ENCODE data around the gene TPM1.
"Not testable (repeated sequence)": the region's sequence is repeated elsewhere in the genome, so short reads cannot be mapped to it uniquely, and the experiment has no call there.

TPM1 gene

DNA sequence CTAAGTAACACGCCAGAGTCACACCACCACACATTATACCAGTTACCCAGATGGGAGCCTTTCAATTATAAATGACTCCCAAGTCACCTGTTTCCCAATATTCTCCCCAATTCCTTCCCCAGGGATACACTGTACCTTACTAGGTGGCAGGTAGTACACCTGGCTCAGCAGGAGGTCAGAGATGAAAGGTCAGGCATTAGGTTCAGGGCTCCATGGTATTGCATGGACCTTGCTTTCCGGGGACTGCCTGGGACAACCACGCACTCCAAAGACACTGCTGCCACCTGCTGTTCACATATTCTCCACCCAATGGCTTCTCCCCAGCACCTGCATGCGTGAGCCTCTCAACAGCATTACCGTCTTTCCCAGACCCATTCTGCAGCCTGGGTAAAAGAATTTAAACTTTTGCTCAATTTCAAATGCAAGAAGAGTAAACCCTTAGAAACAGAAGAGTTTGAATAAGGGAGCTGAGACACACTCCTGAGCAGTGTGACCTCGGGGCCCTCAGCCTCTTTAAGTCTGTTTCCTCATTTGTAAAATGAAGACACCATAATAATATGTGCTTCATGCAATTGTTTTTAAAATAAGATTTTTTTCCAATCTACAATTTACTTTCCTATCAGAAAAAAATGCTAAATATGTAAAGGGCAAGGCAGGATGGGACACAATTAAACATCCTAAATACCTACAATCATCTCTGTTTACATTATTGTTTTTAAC is 51.1 kb downstream of the TPM1 start:
- peak; percentile 35 to 63 for DNase-seq (ENCODE audit: low read depth in 1 of 2, low spot score in 1 of 2)

DNA sequence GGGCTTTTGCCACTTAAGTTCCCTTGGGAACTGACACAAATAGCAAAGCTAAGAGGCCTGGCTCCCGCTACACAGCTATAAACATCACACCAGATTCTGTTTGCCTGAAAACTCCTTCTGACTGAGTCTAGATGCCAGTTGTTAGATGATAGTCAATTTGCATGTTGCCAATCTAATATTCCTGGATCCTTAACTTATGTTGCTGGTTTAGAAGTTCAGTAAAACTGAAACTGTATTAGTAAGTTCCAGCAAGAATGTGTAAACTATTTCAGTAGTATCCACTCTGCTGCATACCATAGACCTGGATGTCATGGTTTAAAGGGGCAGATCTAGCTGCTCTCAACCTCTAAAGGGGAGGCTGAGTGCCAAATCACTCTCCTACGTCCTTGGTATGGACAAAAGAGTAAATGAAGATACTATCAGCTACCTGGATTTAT is 52.0 kb downstream of the TPM1 start:
- DNase-seq (ENCODE audit: low read depth in 1 of 2, low spot score in 1 of 2) = no peak

DNA sequence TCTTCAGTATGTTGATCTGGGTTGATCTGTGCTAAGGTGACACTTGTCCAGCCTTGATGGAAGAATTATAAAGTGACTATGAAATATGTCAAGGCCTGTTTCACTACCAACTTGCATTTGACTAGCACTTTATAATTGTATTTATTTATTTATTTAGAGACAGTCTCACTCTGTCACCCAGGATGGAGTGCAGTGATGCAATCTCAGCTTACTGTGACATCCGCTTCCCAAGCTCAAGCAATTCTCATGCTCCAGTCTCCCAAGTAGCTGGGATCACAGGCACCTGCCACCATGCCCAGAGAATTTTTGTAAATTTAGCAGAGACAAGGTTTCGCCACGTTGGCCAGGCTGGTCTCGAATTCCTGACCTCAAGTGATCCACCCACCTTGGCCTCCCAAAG is 53.6 kb downstream of the TPM1 start:
- DNase-seq (ENCODE audit: low read depth in 1 of 2, low spot score in 1 of 2) = no peak

DNA sequence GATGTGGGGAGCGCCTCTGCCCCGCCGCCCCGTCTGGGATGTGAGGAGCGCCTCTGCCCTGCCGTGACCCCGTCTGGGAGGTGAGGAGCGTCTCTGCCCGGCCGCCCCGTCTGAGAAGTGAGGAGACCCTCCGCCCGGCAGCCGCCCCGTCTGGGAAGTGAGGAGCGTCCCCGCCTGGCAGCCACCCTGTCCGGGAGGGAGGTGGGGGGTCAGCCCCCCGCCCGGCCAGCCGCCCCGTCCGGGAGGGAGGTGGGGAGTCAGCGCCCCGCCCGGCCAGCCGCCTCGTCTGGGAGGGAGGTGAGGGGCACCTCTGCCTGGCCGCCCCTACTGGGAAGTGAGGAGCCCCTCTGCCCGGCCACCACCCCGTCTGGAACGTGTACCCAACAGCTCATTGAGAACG is 56.4 kb downstream of the TPM1 start:
- not testable (repeated sequence) for DNase-seq (ENCODE audit: low read depth in 1 of 2, low spot score in 1 of 2)

DNA sequence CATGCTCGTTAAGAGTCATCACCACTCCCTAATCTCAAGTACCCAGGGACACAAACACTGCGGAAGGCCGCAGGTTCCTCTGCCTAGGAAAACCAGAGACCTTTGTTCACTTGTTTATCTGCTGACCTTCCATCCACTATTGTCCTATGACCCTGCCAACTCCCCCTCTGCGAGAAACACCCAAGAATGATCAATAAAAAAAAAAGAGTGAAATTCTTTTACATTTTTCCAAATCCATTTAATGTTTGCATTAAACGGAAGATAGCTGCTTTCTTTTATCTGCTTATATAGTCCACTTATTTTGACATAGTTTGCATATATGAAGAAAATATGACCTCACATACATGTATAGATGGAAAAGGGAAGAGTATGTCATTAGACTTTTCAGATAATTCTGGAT is 57.0 kb downstream of the TPM1 start:
- not testable (repeated sequence) for DNase-seq (ENCODE audit: low read depth in 1 of 2, low spot score in 1 of 2)

DNA sequence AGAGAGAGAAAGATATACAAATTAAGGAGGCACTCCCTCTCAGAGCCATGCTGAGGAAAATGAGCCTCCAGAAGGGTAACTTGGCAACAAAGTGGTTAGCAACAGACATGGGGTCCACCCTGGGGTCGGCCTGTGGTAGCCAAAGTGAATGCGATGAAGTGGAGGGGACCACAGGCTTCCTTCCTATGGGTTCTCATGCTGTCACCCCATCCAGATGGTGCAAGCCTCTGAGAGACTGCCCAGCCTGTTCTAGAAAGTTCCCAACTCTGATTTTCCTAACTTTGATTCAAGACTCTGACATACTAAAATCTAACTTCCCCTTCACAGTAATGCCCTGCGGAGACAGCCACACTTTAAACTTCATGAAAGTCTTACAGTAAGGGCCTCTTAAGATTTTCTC is 60.9 kb downstream of the TPM1 start:
- DNase-seq (ENCODE audit: low read depth in 1 of 2, low spot score in 1 of 2) = no peak

DNA sequence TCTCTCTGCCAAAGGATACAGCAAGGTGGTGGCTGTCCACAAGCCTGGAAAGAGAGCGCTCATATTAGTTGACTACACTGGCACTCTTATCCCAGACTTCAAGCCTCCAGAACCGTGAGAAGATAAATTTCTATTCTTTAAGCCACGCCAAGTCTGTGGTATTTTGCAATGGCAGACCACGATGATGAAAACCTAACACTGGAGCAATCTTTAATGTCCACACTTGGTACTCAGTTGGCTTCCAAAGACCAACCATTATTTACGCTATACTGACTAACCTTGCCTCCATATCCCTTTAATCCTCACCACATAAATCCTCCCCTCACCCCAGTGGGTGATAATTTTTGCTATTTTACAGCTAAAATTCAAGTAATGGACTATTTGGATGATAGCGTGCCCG is 62.2 kb downstream of the TPM1 start:
- no peak for DNase-seq (ENCODE audit: low read depth in 1 of 2, low spot score in 1 of 2)

DNA sequence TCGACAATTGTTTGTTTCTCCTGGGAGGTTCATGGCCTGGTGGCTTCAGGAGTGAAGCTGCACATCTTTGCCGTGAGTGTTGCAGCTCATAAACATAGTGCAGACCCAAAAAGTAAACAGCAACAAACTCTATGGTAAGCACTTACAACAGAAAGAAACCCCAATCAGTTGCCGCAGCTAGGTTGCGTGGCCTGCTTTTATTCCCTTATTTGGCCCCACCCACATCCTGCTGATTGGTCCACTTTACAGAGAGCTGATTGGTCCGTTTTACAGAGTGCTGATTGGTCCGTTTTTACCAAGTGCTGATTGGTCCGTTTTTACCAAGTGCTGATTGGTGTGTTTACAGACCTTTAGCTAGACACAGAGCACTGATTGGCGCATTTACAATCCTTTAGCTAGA is 62.8 kb downstream of the TPM1 start:
- not testable (repeated sequence) for DNase-seq (ENCODE audit: low read depth in 1 of 2, low spot score in 1 of 2)

DNA sequence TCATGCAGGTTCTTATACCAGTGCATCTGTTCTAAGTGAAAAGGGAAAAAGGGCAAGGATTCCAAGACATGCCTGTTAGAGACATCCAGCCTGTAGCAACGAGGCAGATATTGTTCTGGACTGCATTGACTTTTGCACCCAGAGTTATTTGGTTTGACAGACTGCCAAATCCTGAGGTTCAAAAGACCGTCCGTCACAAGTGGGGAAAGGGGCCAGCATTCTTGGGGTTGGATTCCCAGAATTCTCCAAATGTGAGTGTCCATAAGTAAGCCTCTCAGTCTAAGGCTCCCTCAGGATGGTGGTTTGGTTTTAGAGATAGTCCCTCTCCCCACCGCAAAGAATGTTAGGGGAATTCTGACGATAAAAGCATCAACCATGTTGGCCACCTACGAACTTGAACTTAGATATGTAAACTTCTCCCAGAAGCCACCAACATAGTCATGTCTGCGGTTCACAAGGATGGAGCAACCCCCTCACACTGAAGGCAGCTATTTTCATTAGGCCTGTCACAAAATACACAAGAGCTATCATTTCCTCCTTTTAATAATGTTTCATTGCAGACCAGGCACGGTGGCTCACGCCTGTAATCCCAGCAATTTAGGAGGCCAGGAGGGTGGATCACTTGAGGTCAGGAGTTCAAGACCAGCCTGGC is 65.5 kb downstream of the TPM1 start:
- DNase-seq (ENCODE audit: low read depth in 1 of 2, low spot score in 1 of 2) = no peak

DNA sequence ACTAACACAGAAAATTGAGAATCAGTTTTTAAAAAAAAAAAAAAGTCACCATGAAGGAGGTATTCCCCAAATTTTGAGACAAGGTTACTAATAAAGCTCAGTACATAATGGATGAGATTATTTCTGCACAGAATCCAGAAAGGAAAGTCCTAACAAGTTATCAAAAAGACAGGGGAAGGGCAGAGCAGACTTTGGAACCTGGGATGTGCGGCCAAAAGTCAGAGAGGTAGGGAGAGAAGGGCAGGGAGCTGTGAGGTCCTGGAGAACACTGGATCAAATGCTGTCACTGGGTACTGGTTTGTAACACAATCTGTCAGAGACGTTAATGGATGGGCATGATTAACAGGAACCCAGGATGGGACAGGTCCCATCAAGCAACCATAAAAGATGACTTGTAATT is 67.0 kb downstream of the TPM1 start:
- DNase-seq (ENCODE audit: low read depth in 1 of 2, low spot score in 1 of 2) = no peak

DNA sequence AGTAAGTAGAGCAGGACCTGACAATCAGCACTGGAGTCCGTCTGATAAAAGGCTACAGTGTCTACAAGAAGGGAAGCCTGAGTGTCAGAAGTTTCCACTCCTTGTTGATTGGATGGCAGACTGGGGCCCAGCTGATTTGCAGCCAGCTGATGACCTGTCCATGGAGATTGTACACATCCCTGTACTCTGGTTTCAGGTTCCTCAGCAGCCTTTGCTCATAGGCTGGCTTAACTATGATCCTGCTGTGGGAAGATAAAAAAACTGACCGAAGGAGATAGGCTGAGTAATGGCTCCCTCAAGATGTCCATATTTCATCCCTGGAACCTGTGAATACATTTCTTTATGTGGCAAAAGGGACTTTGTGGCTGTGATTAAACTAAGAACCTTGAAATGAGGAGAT is 67.4 kb downstream of the TPM1 start:
- DNase-seq (ENCODE audit: low read depth in 1 of 2, low spot score in 1 of 2) = no peak

DNA sequence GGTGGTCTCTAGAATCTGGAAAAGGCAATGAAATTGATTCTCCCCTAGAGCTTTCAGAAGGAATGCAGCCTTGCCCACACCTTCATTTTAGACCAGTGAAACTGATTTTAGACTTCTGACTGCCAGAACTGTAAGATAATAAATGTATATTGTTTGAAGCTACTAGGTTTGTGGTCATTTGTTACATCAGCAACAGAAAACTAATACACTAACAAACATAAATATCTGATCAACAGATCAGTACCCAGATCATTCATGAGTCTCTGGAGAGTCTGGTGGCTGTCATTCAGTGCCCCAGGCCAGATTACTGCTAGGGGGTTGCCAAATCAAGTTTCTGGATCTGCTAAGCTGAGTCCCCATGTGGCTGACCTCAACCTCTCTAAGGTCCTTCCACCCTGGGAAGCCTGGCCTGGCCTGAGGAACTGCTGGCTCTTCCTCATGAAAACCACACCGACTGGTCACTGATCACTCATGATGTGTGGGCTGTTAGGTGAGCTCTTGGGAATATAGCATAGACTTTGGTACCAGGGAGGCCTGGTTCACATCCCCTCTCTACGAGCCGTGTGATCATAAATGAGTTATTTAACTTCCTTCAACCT is 68.0 kb downstream of the TPM1 start:
- no peak for DNase-seq (ENCODE audit: low read depth in 1 of 2, low spot score in 1 of 2)

DNA sequence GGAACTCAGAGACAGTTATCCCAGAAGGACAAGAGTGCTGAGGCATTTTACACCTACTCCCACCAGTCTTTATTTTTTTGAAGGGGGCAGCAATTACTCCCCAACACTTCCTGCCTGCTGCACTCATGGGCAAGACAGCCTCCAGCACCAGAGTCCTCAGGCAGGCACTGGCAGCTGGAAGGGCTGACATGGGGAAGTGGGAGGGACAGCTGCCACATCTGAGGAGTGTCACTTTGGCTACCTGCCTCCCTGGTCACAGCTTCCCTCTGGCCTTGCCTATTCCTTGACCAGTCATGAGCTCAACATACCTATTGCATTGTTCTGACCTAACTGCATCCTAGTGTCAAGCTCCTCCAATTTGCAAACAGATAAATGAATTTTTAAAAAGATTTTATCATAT is 68.9 kb downstream of the TPM1 start:
- DNase-seq (ENCODE audit: low read depth in 1 of 2, low spot score in 1 of 2) = no peak

DNA sequence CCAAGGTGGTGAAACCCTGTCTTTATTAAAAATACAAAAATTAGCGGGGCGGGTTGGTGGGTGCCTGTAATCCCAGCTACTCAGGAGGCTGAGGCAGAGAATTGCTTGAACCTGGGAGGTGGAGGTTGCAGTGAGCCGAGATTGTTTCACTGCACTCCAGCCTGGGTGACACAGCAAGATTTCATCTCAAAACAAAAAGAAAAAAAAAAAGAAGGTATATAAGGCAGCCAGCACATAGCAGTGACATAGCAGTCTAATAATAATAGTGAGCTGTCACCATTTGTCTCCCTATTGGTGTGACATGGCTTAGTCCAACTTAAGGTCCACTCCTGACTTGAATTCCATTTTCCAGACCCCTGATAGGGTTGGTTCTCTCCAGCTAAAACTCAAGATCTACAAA is 70.3 kb downstream of the TPM1 start:
- no peak for DNase-seq (ENCODE audit: low read depth in 1 of 2, low spot score in 1 of 2)

DNA sequence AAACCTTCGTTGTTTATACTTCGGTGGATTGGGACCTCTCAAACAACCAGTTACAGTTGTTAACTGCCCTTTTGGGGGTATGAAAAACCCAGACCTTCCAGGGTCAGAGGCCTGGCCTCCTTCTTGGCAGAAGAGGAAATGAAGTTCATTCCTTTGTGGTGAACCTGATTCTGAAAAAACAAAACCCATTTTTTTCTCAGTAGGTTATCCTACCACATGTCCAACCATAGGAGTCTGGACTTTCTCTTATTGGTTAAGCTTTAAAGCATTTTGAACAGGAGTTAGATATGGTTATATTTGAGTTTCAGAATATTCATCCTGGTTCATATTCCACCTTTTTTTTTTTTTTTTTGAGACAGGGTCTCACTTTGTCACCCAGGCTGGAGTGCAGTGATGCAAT is 71.9 kb downstream of the TPM1 start:
- no peak for DNase-seq (ENCODE audit: low read depth in 1 of 2, low spot score in 1 of 2)
